ENCODE data around the gene EXD3. TPM values are rescaled to one million over a fixed set of nuclear protein-coding genes. Genes with fewer than 3 reads are reported as not detected.

The EXD3 gene
- total RNA-seq, 1 donor from 2014 or later: 16.7 TPM

GRCh38 chr9:137434498-137435380 is 11.8 kb upstream of the EXD3 start:
- no peak for DNase-seq (ENCODE audit: low spot score in 2 of 2)
- Histone ChIP-seq H3K4me1 (peaks cover 6 to 8% of the 10 kb centered on the region in 2 donors), H3K9me3 (no peaks in the 10 kb centered on the region), H3K27ac (no peak overlapping the region), H3K4me3 (no peak overlapping the region), H3K27me3 (no peaks in the 10 kb centered on the region), H3K36me3 (no peaks in the 10 kb centered on the region)
- TF ChIP-seq CTCF (IDR thresholded peaks at IDR 0.05): no peak
- intact Hi-C loops (cut with DNase I): no loop called here

GRCh38 chr9:137433916-137434431 is 11.0 kb upstream of the EXD3 start:
- Histone ChIP-seq H3K4me1 (peaks cover 6 to 8% of the 10 kb centered on the region in 2 donors), H3K4me3 (no peak overlapping the region), H3K36me3 (no peaks in the 10 kb centered on the region), H3K9me3 (no peaks in the 10 kb centered on the region), H3K27me3 (no peaks in the 10 kb centered on the region), H3K27ac (no peak overlapping the region)
- intact Hi-C loops (cut with DNase I): no loop called here
- no peak for TF ChIP-seq CTCF (IDR thresholded peaks at IDR 0.05)
- no peak for DNase-seq (ENCODE audit: low spot score in 2 of 2)

- Histone ChIP-seq H3K36me3 (no peaks in the 10 kb centered on the region), H3K27me3 (no peaks in the 10 kb centered on the region), H3K9me3 (no peaks in the 10 kb centered on the region), H3K27ac (no peak overlapping the region), H3K4me1 (peaks cover 6 to 8% of the 10 kb centered on the region in 2 donors), H3K4me3 (no peak overlapping the region)
- no peak for DNase-seq (ENCODE audit: low spot score in 2 of 2)
- no peak for TF ChIP-seq CTCF (IDR thresholded peaks at IDR 0.05)
- intact Hi-C loops (cut with DNase I): no loop called here
These were observed 10.5 kb upstream of the EXD3 start for GRCh38 chr9:137433349-137433915.

GRCh38 chr9:137432687-137433348 is 9.9 kb upstream of the EXD3 start:
- Histone ChIP-seq H3K4me3 (no peak overlapping the region), H3K27me3 (no peaks in the 10 kb centered on the region), H3K36me3 (no peaks in the 10 kb centered on the region), H3K4me1 (peaks cover 6 to 8% of the 10 kb centered on the region in 2 donors), H3K27ac (no peak overlapping the region), H3K9me3 (no peaks in the 10 kb centered on the region)
- intact Hi-C loops (cut with DNase I): no loop called here
- TF ChIP-seq CTCF (IDR thresholded peaks at IDR 0.05): no peak
- no peak for DNase-seq (ENCODE audit: low spot score in 2 of 2)

GRCh38 chr9:137431416-137431931 is 8.5 kb upstream of the EXD3 start:
- Histone ChIP-seq H3K27me3 (no peaks in the 10 kb centered on the region), H3K27ac (no peak overlapping the region), H3K36me3 (no peaks in the 10 kb centered on the region), H3K9me3 (no peaks in the 10 kb centered on the region), H3K4me1 (peaks cover 6 to 7% of the 10 kb centered on the region in 2 donors), H3K4me3 (no peak overlapping the region)
- no peak for TF ChIP-seq CTCF (IDR thresholded peaks at IDR 0.05)
- intact Hi-C loops (cut with DNase I): no loop called here
- DNase-seq (ENCODE audit: low spot score in 2 of 2): no peak
